SK-N-SH treated with all-trans-retinoic acid at 6 μM for 48 hours (cell line): ENCODE results near the gene PAIP1.

ENCODE experiments used
- OSR1 ChIP-seq: fragments of 250-450 bp; sonication (Bioruptor Pico); IDR thresholded peaks from 2 replicates; pipeline ENCODE4 v1.8.0; 2022; ENCODE audit warnings: moderate library complexity, mild to moderate bottlenecking, inconsistent platforms
- RARB ChIP-seq: fragments of 250-450 bp; sonication (Bioruptor Pico); IDR thresholded peaks from 2 replicates; pipeline ENCODE4 v1.8.0; 2021; ENCODE audit warnings: mild to moderate bottlenecking, moderate library complexity
- ZFP3 ChIP-seq: fragments of 250-450 bp; sonication (Bioruptor Pico); IDR thresholded peaks from 2 replicates; pipeline ENCODE4 v1.5.0; 2020; ENCODE audit warnings: mild to moderate bottlenecking, moderate library complexity

GRCh38 chr5:43547532-43547931 is 9.3 kb downstream of the PAIP1 start:
- TF ChIP-seq RARB (CRISPR knock-in tag) (no peak), ZFP3 (CRISPR knock-in tag) (no peak), OSR1 (no peak)
